ENCODE measurements around the gene TMEM269.

The TMEM269 gene

GRCh38 chr1:42822800-42823392 is 38.1 kb downstream of the TMEM269 start:
- DNase-seq (ENCODE audit: low spot score) = no peak

DNA sequence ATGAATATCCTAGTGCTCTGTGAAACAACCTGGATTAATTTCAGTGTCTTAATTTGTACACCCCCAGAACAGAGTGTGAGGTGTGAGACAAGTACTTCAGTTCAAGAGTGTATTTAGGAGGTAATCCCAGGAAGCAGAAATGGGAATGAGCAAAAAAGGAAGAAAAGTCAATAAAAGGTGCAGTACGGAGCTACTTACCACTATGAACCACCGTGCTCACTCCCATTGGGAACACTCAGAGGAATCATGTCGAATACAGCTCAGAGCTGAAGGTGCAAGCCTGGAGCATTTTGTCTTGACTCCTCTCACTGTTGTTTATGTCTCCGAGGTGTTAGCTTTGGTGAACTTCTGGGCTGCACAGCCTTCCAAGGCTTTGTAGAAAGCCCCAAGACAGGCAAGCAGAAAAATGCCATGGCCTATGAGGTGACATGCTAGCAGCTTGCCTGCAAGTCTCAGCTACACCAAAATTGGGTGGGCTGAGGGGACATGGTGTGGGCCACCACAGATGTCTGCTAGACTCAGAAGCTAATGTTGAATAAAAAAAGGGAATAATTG is 39.8 kb downstream of the TMEM269 start:
- no peak for DNase-seq (ENCODE audit: low spot score)

DNA sequence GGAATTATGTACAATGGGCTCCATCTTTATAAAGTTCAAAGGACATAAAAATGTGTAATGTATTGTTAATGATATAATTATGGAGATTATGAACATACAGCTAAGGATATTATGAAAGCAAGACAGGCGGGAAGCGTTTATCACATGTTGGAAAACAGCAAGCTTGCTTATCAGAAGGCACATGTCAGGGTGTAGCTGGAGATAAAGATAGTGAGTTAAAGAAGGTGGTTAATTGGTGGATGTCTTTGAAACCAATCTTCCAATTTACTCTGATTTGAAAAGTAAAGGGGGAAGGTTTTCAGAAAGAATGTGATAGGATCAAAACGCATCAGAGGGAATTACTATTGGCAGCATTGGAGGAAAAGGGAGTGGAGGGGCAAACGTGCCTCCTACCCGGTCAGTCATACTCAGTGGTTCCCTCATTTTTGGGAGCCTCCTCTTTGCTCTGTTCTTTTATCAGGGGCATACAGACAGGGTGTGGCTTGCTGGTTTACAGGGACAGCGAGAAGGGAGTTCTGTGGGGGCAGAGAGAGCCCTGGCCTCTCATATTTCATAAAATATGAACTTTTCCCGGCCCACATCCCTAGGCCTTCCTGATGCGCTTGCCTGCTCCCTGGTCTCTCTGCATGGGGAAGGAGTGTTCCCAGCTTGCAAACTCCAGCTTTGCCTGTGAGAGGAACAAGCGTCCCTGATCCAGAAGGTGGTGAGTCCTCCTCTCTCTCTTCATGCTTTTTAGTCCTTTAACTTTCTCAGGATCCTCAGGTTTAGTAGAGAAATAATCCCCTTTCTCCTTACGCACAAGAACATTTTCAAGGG is 40.5 kb downstream of the TMEM269 start:
- DNase-seq (ENCODE audit: low spot score) = no peak

DNA sequence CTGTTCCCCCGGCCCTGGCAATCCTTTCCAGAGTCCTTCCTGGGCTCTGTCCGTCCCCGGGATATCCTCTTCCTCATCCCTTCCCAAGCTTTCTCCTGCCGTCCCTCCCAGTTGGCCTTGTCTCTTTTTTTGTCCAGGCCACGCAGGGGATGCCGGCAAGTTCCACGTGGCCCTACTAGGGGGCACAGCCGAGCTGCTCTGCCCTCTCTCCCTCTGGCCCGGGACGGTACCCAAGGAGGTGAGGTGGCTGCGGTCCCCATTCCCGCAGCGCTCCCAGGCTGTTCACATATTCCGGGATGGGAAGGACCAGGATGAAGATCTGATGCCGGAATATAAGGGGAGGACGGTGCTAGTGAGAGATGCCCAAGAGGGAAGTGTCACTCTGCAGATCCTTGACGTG is 45.8 kb downstream of the TMEM269 start:
- DNase-seq (ENCODE audit: low spot score) = no peak

- no peak for DNase-seq (ENCODE audit: low spot score)
These were observed 46.5 kb downstream of the TMEM269 start for GRCh38 chr1:42831273-42831672.

GRCh38 chr1:42832641-42833240 is 48.0 kb downstream of the TMEM269 start:
- DNase-seq (ENCODE audit: low spot score) = no peak

DNA sequence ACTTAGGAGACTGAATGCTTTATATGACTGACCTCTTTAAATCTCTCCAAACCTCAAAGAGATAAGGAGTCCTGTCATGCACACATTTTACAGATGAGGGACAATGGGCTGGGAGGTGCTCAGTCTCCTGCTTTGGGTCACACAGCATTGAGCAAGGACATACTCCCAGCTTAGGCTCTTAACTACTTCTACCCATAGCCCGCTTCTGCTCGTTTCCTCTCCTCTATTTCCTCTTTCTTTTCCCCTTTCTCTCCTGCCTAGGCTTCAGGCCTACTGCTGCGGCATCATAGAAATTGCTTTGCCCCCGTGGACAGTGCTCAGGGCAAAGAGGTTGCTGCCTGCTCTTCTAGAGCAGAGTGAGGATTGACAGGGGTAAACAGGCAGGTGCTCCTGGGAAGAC is 49.2 kb downstream of the TMEM269 start:
- DNase-seq (ENCODE audit: low spot score) = peak; percentile 45

DNA sequence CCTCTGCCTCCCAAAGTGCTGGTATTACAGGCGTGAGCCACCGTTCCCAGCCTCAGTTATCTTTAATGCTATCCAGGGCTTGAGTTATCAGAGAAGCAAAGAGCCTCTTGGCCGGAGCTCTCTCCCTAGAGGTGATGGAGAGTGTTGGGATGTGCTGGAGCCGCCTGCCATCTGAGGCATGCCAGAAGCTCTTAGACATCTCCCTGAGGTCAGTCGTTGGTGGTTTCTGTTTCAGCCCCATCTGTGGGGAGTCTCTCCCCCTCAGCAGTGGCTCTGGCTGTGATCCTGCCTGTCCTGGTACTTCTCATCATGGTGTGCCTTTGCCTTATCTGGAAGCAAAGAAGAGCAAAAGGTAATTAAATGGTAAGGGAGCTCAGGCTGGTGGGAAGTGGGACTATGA is 50.0 kb downstream of the TMEM269 start:
- no peak for DNase-seq (ENCODE audit: low spot score)

DNA sequence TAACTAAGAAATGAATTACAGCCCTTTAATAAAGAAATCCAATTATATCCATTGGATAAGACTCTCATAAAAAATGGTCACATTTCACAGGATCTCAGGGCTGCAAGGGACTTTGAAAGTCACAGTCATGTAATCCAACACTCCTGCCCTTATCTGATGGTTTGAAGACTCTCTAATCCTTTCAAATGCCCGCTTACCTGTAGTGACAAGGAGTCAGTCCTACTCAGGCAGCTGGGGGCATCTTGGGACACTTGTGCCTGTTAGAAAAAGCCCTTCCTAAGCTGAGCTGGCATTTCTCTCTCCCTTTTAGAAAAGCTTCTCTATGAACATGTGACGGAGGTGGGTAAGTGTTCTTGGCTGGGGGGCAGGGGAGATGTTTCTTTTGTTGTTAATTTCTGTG is 50.6 kb downstream of the TMEM269 start:
- no peak for DNase-seq (ENCODE audit: low spot score)

- DNase-seq (ENCODE audit: low spot score) = peak; percentile 27
These were observed 52.9 kb downstream of the TMEM269 start for GRCh38 chr1:42837709-42838108.

GRCh38 chr1:42838482-42839190 is 53.8 kb downstream of the TMEM269 start:
- DNase-seq (ENCODE audit: low spot score) = peak; percentile 59

- no peak for DNase-seq (ENCODE audit: low spot score)
These were observed 56.2 kb downstream of the TMEM269 start for GRCh38 chr1:42841010-42841409.

DNA sequence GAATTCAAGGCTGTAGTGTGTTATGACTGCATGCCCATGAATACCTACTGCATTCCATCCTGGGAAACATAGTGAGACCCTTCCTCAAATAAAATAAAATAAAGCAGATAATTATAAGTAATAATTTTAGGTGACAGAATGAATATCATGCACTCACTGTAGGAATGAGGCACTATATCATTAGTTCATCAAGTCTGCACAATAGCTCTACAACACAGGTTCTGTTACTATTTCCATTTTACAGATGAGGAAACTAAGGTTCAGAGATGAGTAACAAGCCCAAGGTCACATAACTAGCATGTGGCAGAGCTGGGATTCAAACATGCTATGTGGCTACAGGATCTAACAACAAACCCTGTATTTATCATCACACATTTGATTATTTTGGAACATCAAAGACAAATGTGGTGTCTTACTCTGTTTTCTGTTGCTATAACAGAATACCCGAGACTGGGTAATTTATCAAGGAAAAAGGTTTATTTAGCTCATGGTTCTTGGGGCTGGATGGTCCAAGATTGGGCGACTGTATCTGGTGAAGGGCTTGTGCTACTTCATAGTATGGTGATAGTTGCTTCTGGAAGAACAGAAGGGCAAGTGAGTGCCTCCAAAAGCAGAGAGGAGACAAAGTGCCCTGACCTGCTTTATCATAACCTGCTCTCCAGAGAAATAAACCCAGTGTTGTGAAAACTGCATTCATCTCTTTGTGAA is 56.8 kb downstream of the TMEM269 start:
- no peak for DNase-seq (ENCODE audit: low spot score)

- DNase-seq (ENCODE audit: low spot score) = no peak
These were observed 59.9 kb downstream of the TMEM269 start for GRCh38 chr1:42844592-42845140.

DNA sequence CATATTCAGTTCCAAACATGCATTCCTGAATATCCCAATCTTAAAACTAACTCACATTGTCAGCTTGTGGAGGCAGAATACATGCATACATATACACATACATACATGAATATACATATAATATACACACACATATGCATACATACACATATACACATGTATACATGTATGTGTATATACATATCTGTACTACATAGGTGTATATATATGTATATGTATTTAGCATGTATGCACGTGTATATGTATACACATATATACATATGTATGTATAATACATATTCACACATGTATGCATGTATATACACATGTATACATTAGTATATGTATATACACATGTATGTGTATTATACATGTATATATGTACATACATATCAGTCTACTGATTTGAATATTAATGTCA is 60.4 kb downstream of the TMEM269 start:
- DNase-seq (ENCODE audit: low spot score) = no peak

DNA sequence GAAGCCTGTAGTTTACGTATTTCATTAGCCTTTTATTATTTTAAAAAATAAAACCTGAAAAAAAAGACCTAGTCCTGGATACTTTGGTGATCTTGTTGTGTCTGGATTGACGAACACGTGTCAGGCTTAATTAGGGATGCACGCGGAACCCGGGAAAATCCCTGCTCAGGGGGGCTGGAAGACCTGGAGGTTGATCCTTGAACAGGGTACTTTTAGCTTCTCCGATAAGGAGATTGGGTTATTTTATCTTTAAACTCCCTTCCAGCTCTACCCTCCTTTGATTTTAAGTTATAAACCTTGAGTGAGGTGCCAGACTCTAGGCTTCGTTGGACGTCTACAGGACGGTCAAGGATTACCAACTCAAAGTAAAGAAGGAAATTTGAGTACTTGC is 61.1 kb downstream of the TMEM269 start:
- peak; percentile 3 for DNase-seq (ENCODE audit: low spot score)

DNA sequence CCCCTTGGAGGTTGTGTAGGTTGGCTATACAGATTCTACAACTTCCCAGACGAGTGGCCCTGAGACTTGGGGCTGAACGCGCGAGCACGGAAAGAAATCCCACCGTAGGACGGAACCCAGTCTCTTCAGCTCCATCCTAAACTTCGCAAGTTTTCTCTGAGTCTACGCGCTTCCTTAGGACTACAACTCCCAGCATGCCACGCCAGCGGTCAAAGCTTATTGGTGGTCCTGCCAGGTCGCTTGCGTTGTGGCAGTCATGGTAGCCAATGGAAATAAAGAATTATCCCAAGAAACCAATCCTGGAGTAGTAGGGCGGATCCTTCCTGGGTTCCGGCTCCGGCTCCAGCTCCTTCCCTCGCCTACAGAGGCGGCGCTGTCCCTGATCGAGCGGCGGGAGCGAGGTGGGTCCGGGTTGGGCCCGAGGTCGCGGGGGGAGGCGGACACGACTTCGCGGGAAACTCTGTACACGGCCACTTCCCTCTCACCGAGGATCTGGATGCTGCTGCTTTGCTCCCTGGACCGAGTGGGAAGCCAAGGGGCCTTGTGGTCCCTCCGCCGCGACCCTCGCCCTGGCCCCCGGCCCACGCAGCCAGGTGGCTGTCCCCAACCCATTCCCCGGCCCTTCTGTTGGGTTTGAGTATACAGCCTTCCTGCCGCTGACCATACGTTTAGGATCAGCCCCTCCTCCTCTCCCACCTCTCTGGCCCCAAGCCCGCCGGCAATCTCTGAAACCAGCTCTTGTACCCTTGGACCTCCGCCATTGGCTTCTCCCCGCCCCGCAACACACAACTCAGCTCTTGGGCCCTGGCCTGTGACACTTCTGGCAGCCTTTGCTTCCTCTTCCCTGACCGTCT is 61.7 kb downstream of the TMEM269 start, which contains the start of gene ZNF691:
Gene ZNF691, plus strand, starts transcription at position 357 of the 854 bp plus-strand sequence. CDS start 3,046 bp downstream, outside the sequence.
- peak; percentile 99 for DNase-seq (ENCODE audit: low spot score)

GRCh38 chr1:42847111-42847595 is 62.4 kb downstream of the TMEM269 start:
- no peak for DNase-seq (ENCODE audit: low spot score)

DNA sequence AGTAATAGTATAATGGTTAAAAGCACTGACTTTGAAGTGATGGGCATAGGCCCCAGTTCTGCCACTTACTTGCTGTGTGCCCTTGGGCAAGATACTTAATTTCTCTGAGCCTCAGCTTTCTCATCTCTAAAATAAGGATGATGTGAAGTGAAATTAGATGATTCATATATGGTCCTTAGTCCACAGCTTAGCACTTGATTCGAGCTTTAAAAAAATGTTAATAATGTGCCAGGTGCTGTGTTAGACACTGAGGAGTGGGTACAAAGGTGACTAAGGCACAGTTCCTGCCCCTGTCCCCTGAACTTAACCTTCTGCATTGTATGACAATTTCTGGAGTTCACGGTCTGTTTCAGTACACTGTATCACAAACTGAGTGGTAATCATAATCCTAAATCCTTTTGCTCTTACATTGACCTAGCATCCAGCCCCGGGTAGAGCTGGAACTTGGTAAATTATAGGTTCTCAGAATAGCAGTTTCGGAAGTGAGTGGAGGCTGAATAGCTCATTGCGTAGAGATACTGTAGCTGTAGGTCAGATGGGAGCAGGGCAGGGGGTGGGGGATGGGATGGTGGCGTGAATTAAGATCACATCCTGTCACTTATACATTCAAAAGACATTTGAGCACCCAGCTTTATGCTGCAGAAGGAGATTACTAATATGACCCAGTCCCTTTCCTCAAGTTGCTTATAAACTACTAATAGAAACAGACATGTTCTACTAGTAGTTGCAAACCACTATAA is 63.1 kb downstream of the TMEM269 start:
- no peak for DNase-seq (ENCODE audit: low spot score)

Data from Ammon's horn (tissue), 1 donor.